Adrenal gland (tissue), 12 donors: ENCODE results near the gene C10orf53. TPM values are rescaled to one million over a fixed set of nuclear protein-coding genes. Genes with fewer than 3 reads are reported as not detected.

Experiments
- DNase-seq, 7 donors: peaks; one replicate each; pipeline ENCODE4 v3.0.0-alpha.2; 2019 to 2020
- H3K27ac ChIP-seq, 5 donors: fragments of 200-600 bp; sonication (generic) in 4 of 5; 1 replicate in 3 of 5; 2 replicates in 2 of 5; pipeline versions ENCODE4 v1.5.1 to v1.8.0; 2016 to 2020; ENCODE audit warnings: mild to moderate bottlenecking in 1 of 5
- H3K27me3 ChIP-seq: fragments of 200-600 bp; 2 replicates; pipeline ENCODE4 v1.8.0; 2021
- H3K36me3 ChIP-seq, 2 donors: fragments of 200-600 bp; replicated peaks in 1 of 2; 1 replicate in 1 of 2; 2 replicates in 1 of 2; pipeline versions ENCODE4 v1.5.1 to v1.8.0; 2018 to 2022
- H3K4me1 ChIP-seq, 2 donors: fragments of 200-600 bp; replicated peaks in 1 of 2; 1 replicate in 1 of 2; 2 replicates in 1 of 2; pipeline versions ENCODE4 v1.5.1 to v1.8.0; 2018 to 2021
- H3K4me3 ChIP-seq, 4 donors: fragments of 200-600 bp; sonication (generic) in 3 of 4; one replicate each; pipeline ENCODE4 v1.5.1; 2016 to 2018
- H3K9me3 ChIP-seq, 3 donors: fragments of 200-600 bp; sonication (generic) in 1 of 3; replicated peaks in 1 of 3; 1 replicate in 2 of 3; 2 replicates in 1 of 3; pipeline versions ENCODE4 v1.5.1 to v1.8.0; 2016 to 2021
- POLR2A ChIP-seq, 2 donors: fragments of 450-650 bp; IDR thresholded peaks; one replicate each; pipeline ENCODE4 v1.6.1; 2017; ENCODE audit warnings: antibody characterized with exemption in 2 of 2, mild to moderate bottlenecking in 2 of 2, moderate library complexity in 1 of 2
- WGBS, 4 donors: extraction: QIAGEN DNeasy Blood & Tissue Kit in 2 of 4; methylation state at CpG; one replicate each; pipeline versions ENCODE4 v1.1.5 to v1.1.7; 2013 to 2017; 5-methylcytosine and 5-hydroxymethylcytosine counted together
- intact Hi-C, 2 donors: fragments of 100-400 bp; cut with DNase I; formaldehyde crosslinking; loops; one replicate each; pipeline versions ENCODE4 v1.14.1 to v1.15.0; 2022 to 2023
- polyA plus RNA-seq, 3 donors: library from polyadenylated mRNA; stranded (reverse); fragments of 200-250 nt in 2 of 3; fragments of 350-450 nt in 1 of 3; fragmentation: Illumina TruSeq in 1 of 3; extraction: RNeasy Lipid Tissue Mini Kit (QIAGEN cat#74804) in 1 of 3; gene quantifications; one replicate each; pipeline ENCODE4 v1.2.3, GENCODE V29; 2013 to 2014
- total RNA-seq, 9 donors: library from RNA; depleted of rRNA in 4 of 9; stranded (reverse); fragments of >200 nt in 4 of 9; fragments of 120-200 nt in 1 of 9; fragmentation: NEBNext Ultra II Directional in 1 of 9; extraction: Animal tissue kit (Norgen Biotek cat#: 25700) in 1 of 9; gene quantifications; one replicate each; pipeline versions ENCODE4 v1.1.0 to v1.2.4, GENCODE V29; 2013 to 2023
- TF ChIP-seq, protein P1 (sequence below), 6 experiments: fragments of 450-650 bp in 4 of 6; fragments of 200-600 bp in 2 of 6; sonication (generic) in 1 of 6; IDR thresholded peaks; 1 replicate in 5 of 6; 2 replicates in 1 of 6; pipeline versions ENCODE4 v1.5.1 to v1.8.0; 2016 to 2021; ENCODE audit warnings: antibody characterized with exemption in 6 of 6, mild to moderate bottlenecking in 2 of 6, moderate library complexity in 1 of 6
- donor health status: healthy with polysubstance abuse.
- donor health status: Bipolar disorder and iron deficiency.
- donor health status: DM: yes; HTN: yes; CAD: no.
- donor health status: DM: no; HTN: no; CAD: no.
- donor health status: DM: no; HTN: no; CAD: no.
- donor health status: DM: yes; HTN: yes; CAD: no.

Gene C10orf53
- total and polyA plus RNA-seq, 12 donors, result not detected

DNA sequence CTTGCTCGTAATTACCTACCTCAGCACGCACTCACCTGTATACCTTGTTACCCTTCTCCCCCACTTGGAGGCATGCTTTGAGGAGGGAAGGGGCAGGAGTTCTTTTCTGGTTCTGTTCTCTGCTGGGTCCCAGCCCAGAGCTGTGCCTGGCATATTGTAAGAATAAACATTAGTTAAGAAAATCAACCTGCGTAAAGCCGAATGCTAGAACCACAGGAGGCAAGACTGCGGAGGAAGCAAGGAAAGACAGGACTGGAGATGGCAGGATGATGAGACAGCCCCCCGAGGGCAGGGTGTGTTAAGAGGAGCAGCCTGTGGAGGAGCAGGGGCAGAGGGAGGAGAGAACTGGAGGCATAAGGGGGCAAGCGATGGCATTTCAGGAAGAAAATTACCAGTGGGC, 9.5 kb downstream of the C10orf53 start:
- Histone ChIP-seq H3K4me1 (no peaks in the 10 kb centered on the region), H3K36me3 (no peaks in the 10 kb centered on the region), H3K27me3 (peaks cover 4% of the 10 kb centered on the region), H3K4me3 (no peak overlapping the region), H3K27ac (no peak overlapping the region), H3K9me3 (no peaks in the 10 kb centered on the region)
- TF ChIP-seq, protein P1, sequence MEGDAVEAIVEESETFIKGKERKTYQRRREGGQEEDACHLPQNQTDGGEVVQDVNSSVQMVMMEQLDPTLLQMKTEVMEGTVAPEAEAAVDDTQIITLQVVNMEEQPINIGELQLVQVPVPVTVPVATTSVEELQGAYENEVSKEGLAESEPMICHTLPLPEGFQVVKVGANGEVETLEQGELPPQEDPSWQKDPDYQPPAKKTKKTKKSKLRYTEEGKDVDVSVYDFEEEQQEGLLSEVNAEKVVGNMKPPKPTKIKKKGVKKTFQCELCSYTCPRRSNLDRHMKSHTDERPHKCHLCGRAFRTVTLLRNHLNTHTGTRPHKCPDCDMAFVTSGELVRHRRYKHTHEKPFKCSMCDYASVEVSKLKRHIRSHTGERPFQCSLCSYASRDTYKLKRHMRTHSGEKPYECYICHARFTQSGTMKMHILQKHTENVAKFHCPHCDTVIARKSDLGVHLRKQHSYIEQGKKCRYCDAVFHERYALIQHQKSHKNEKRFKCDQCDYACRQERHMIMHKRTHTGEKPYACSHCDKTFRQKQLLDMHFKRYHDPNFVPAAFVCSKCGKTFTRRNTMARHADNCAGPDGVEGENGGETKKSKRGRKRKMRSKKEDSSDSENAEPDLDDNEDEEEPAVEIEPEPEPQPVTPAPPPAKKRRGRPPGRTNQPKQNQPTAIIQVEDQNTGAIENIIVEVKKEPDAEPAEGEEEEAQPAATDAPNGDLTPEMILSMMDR (IDR thresholded peaks at IDR 0.05), result no peak
- no peak for TF ChIP-seq POLR2A (IDR thresholded peaks at IDR 0.05)
- WGBS, 4 donors, result 19 to 23% (median 19%) methylated on average over 7 of the region's 7 CpGs
- DNase-seq, result no peak
- intact Hi-C loops, result no loop called here

DNA sequence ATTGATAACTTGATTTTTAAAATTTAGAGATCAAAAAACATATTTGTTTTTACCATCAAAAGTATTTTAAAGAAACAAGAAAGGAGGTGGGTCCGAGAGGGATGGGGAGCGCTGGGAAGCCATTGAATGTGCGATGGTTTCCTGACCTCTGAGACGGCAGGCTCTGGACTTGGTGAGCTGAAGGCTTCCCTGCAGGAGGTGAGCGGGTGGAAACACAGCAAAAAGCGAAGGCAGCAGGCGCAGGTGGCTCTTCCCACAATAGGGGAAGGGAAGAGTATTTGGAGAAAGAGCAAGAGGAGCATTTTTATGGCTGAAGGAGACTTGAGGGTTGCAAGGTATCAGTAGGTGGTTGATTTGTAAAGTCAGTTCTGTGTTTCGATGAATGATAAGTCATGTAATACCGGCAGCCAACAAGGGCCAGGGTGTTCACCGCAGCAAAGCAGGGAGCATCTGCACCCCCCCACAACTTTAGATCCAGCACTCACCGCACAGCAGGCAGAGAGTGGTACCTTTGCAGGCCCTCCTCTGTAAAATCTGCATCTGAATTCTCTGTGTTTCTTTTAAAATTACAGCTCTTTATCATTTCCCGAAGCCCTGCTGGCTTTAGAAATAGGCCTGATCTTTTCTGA, 10.5 kb downstream of the C10orf53 start:
- no peaks in the 10 kb centered on the region for H3K36me3 ChIP-seq
- no peak overlapping the region for H3K4me3 ChIP-seq
- no peak for TF ChIP-seq POLR2A (IDR thresholded peaks at IDR 0.05)
- TF ChIP-seq, protein P1 (IDR thresholded peaks at IDR 0.05), result no peak
- H3K27ac ChIP-seq, result no peak overlapping the region
- peaks cover 7% of the 10 kb centered on the region for H3K27me3 ChIP-seq
- 28 to 34% (median 30%) methylated on average over 11 to 12 of the region's 12 CpGs for WGBS, 4 donors
- H3K4me1 ChIP-seq, result no peaks in the 10 kb centered on the region
- intact Hi-C loops, result no loop called here
- H3K9me3 ChIP-seq, result no peaks in the 10 kb centered on the region
- DNase-seq, result no peak

DNA sequence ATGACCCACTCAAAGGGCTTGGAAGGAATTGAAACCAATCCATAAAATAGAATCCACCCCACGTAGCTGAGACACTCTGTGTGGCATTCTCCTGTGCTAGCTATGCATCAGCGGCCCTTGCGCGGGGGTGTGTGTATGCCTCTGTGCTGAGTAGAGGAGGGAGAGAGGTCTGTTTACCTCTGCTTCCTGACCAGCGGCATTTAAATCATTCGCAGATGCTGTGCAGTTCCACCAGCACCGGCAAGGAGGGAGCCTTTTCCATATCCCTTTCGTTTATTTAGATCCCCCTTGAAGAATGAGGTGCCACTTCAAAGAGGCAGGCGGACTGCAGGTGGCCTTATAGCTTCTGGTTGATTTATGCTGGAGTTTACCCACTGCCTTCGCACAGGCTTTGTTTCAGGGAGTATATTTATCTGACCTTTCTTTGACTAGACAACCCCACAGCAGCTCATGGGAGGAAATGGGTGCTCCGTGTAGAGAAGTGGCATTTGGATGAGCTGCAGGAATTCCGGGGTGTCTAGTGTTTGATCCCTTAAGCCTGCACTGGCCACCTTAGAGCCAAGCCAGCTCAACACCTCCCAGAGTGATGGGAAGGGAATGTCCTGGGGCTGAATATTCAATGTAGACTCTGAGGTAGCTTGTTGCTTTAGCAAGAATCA, 11.4 kb downstream of the C10orf53 start:
- Histone ChIP-seq H3K36me3 (no peaks in the 10 kb centered on the region), H3K9me3 (no peaks in the 10 kb centered on the region), H3K4me1 (no peaks in the 10 kb centered on the region), H3K27ac (no peak overlapping the region), H3K4me3 (no peak overlapping the region), H3K27me3 (peaks cover 7% of the 10 kb centered on the region)
- intact Hi-C loops, result no loop called here
- no peak for DNase-seq
- TF ChIP-seq, protein P1 (IDR thresholded peaks at IDR 0.05), result no peak
- no peak for TF ChIP-seq POLR2A (IDR thresholded peaks at IDR 0.05)
- WGBS, 4 donors, result 15 to 31% (median 21%) methylated on average over 11 to 12 of the region's 12 CpGs

DNA sequence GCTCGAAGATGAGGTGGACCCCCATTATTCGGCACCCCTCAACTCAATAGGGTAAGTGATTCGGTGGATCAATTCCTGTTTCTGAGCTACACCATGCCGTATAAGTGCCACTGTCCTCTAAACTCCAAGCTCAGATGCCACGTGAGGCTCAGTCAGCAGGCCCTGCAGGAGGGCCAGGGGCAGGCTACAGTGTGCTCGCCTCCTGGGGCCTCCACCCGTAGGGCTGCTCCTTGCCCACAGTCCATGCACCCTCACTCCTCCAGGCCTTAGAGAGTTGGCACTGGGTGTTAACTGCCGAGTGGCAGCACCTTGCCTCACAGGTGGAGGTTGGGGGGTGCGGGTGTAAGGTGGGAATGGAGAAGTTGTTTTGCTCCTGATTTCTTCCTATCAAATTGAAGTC, 12.1 kb downstream of the C10orf53 start:
- intact Hi-C loops, result no loop called here
- Histone ChIP-seq H3K36me3 (no peaks in the 10 kb centered on the region), H3K4me1 (no peaks in the 10 kb centered on the region), H3K9me3 (no peaks in the 10 kb centered on the region), H3K27me3 (peaks cover 7% of the 10 kb centered on the region), H3K27ac (no peak overlapping the region), H3K4me3 (no peak overlapping the region)
- TF ChIP-seq, protein P1 (IDR thresholded peaks at IDR 0.05), result no peak
- TF ChIP-seq POLR2A (IDR thresholded peaks at IDR 0.05), result no peak
- 34 to 65% (median 39%) methylated on average over 6 to 9 of the region's 9 CpGs for WGBS, 4 donors
- no peak for DNase-seq
